Astrocyte of the hippocampus (primary cell): ENCODE measurements around the gene ANKRD49.

Source experiments
- DNase-seq: peaks from one replicate; pipeline ENCODE4 v3.0.0; 2011; ENCODE audit warnings: low read depth, low spot score

ANKRD49 gene

GRCh38 chr11:94507485-94507884, 13.7 kb downstream of the ANKRD49 start:
- DNase-seq, result no peak

DNA sequence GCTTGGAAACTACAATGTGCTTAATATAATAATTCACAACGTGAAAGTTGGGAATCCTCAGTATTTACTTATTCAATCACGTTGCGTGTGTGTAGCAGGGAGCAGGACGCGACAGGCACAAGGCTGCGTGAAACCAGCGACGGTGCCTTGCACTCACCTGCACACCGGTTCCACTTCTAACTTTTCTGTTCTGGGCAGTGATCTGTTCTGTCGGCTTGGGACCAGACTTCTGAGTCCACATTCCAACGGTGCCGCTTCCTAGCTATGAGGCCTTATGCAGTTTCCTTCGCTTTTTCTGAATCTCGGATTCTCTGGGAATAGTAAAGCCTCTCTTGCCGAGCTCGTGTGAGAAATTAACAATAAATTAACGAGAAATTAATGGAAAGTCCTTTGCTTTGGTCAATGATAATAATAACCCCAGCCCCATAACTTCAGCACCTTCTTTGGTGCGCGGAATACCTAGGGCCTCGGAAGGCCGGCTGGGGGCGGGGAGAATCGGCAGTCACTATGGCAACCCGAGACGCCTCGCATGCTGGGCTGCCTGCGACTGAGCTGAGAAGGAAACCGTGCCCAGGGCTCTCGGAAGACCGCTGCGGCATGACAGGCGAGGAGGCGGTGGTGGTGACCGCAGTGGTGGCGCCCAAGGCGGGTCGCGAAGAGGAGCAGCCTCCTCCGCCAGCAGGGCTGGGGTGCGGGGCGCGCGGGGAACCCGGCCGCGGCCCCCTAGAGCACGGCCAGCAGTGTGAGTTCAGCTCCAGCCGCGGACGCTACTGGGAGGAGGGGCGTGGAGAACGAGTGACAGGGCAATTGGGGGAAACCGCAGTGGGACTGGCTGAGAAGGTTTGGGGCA, 18.4 kb downstream of the ANKRD49 start, which contains the start of gene C11orf97:
TSS of gene C11orf97 (plus strand) at position 530 of the 850 bp plus-strand sequence. CDS start at position 598, 68 bp downstream.
- DNase-seq, result peak; percentile 76

- DNase-seq, result peak; percentile 28
These were observed 19.3 kb downstream of the ANKRD49 start for GRCh38 chr11:94513091-94513490.

DNA sequence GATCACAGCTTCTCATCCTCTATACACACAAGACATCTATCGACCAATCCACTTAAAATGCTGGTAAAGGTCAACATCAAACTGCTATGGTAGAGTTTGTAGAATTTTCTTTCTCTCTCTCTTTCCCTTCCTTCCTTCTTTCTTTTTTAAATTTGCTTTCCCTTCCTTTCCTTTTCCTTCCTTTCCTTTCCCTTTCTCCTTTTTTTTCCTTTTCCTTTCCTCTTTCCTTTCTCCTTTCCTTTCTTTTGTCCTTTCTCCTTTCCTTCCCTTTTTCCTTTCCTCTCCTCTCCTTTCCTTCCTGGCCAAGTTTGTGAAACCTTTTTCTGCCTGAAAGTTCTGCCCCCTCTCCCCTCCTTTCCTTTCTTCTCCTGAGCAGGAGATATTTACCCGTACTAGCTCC, 21.6 kb downstream of the ANKRD49 start:
- DNase-seq, result no peak

DNA sequence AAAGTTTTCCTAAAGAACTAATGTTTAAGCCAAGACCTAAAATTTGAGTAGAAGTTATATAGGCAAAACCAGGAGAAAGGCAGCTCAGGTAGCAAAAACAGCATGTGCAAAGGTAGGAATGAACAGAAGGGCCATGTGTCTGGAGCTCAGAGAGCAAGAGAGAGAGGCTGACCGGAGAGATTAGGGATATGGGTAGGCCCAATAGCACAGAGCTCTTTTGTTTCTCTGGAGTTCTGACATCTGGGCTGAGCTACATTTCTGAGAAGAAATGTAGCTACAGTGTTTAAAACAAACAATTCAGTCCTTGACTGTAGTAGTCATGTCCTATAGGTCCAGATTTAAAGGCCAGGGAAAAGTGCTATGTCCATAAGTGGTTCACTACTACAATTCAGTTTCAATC, 22.9 kb downstream of the ANKRD49 start:
- no peak for DNase-seq

GRCh38 chr11:94518300-94518699, 24.5 kb downstream of the ANKRD49 start:
- no peak for DNase-seq

GRCh38 chr11:94519478-94520084, 25.8 kb downstream of the ANKRD49 start:
- DNase-seq, result peak; percentile 46

DNA sequence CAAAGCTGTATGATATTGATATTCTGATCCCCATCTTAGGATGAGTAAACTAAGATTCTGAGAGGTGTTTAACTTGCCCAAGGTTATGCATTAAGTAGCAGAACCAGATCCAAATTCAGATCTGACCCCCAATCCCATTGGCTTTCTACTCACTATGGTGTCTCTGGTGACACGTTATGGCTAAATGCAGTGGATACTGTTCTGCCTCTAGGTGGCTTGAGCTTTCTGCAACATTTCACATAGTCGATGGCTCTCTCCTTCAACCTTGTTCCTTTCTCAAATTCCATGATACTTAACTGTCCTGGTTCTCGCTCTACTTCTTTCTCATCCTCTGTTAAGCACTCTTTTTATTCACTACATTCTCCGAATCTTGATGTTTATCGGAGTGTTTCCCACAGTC, 27.9 kb downstream of the ANKRD49 start:
- no peak for DNase-seq

DNA sequence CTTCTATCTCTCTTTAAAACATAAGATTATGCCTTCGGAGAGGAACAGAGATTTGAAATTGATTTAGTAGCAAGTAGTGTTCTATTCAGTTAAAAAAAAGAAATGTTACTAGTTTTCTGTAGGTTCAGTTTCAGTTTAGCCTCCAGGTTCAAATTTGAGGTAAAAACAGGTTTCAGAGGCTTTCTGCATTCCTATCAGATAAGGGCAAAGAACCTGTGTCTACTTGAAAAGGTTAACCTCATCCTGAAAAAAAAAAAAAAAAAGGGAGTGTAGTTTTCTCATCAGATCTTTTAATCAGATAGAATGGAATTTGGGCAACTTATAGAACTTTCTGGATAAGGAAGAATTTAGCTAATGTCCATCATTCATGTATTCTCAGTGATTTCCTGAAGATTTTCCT, 30.6 kb downstream of the ANKRD49 start:
- no peak for DNase-seq

GRCh38 chr11:94525546-94526324, 32.0 kb downstream of the ANKRD49 start:
- peak; percentile 75 for DNase-seq

DNA sequence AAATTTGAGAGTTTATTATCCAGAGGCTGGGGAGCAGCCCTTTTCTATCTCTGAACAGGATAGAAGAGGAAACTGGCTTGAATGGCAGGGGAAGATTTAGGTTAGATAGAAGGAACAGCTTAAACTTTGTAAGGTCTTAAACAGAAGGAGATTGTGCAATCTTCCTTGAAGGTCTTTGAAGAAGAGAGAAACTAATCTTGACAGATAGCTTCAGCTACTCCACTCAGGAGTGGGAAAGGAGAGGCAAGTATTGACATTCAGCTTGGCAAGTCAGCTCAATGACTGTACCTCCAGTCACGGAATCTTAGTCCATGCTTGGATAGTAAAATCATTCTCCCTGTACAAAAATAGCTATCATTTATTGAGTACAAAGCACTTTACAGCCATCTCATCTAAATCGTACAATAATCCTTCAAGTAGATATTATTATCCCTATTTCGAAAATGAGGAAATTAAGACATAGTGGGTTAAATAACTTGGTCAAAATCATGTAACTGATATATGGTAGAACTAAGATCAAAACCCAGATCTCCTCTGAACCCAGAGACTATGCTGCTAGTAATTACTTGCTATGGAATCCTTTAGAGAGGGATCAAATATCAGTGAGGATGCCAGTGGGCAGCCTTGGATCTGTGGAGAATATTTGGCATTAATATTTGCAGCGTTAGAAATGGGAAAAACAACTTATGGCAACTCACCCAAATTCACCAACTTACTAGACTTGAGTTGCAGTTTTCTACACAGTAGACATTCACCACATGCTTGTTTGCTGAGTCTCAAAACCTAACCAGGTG, 33.1 kb downstream of the ANKRD49 start:
- DNase-seq, result no peak

- no peak for DNase-seq
These were observed 34.8 kb downstream of the ANKRD49 start for GRCh38 chr11:94528551-94528950.

DNA sequence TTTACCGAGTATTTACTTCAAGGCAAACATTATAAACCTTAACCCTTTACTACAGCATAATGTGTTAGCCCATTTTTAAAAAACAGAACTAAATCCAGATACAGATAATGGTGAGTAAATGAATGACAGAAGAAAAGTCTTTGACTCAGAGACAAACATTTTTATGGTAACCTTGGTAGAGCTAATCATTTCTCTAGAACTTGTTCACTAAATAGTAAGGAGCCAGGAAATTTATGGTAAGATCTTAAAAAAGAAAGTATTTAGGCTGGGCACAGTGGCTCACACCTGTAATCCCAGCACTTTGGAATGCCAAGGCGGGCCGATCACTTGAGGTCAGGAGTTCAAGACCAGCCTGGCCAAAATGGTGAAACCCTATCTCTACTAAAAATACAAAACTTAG, 38.4 kb downstream of the ANKRD49 start:
- DNase-seq, result no peak

GRCh38 chr11:94533206-94533605, 39.4 kb downstream of the ANKRD49 start:
- no peak for DNase-seq

DNA sequence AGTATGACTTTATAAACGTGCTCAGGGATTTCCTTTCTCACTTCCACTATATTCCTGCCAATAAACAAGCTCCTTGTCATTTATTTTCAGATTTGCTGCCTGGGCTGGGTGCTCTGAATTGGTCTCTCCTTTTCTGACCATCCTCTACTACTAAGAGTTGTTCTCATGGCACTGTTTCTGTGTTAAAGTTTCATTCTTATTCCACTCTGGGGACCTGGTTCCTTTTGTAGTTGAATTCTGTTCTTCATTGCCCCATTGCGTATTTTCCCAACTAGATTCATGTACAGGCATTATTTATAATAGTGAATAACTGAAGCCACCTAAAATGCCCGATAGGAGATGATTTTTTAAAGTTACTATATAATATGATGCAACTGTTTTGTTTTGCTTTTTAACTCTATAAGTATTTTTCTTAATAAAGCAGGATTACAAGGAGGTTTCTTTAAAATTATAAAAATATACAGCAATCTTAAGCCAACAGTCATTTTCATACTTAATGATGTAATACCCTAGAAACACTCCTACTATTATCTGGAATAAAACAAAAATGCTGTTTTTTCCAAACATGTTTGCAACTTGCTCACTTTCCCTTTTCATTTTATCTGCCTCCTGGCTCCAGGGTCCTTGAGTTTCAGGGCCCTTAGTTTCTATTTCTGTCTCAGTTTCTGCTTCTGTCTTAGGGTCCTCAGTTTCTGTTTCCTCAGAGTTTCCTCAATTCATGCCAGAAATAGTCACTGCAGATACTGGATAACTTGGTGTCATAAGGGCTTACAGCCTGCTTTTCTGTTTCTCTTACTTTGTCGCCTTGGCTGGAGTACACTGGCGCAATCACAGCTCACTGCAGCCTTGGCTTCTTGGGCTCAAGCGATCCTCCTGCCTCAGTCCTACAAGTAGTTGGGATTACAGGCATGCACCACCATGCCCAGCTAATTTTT, 40.2 kb downstream of the ANKRD49 start:
- DNase-seq, result no peak

DNA sequence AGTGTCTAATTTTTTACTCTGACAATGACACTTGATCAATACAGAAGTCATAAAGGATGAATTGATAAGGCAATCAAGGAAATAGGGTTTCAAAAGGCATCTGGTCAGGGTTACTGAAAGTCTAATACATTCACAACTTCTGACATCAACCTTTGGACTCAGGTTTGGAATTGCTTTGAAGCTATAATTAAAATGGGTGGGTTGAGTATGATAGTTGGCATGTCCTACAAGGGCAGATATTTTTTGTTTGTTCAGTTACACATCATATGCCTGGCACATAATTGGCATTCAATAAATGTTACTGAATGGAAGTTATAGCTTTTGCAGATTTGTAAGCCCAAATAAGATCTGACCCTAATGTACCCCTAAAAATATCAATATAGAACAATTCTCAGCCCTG, 42.6 kb downstream of the ANKRD49 start:
- no peak for DNase-seq

DNA sequence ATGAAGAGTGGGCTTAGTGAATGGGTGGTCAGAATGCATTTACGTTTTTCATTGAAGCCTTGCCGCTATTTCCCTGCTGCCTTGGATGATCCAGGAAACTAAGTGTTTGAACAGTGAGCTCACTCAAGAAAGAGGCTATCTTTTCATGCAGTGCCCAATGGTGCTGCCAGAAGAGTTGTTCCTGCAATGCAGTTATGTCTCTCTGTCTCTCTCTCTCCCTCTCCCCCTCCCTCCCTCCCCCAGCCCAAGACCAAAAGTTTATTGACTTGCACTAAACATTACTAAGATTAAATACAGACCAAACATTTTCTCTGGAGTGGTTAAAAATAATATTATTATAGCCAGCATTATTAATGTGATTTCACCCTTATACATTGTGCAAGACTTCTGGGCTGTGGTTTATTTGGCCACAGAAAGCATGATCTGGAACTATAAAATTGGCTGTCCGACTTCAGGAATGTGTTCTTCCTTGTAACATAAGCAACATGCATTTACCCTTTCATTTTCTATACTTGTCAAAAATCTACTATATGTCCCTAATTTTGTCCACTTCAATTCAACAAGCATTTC, 43.3 kb downstream of the ANKRD49 start:
- DNase-seq, result peak; percentile 32

DNA sequence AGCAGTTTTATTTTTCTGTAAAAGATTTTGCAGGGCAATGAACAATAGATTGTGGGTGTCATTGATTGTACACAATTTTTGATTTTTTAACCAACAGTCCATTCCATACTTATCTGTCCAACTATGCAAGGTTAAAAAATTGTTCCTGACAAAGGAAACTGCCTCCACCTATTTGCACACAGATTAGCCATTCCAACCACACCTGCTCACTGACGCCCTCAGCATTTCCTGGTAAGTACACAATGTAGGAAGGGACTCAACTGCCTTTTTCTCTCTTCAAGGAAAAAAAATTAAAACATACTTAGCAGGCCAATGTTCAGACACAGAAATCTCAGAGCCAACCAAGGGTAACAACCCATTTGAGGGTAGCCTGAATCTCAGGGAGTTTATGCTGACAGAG, 45.6 kb downstream of the ANKRD49 start:
- no peak for DNase-seq

GRCh38 chr11:94543695-94544645, 50.2 kb downstream of the ANKRD49 start, which contains the start of gene FUT4:
FUT4 (plus strand) TSS chr11:94543921; CDS start chr11:94544134, 213 bp downstream.
- peak; percentile 92 for DNase-seq
